H1 (cell line): ENCODE measurements around the gene AUH.

Experiments
- EZH2 ChIP-seq: fragments of 200-600 bp; sonication (generic); IDR thresholded peaks from 2 replicates; pipeline ENCODE4 v1.7.1; 2012; ENCODE audit warnings: low read depth, mild to moderate bottlenecking, moderate library complexity, low read length, inconsistent platforms; ENCODE audit not compliant: severe bottlenecking
- TEAD4 ChIP-seq: IDR thresholded peaks from 2 replicates; pipeline ENCODE4 v1.6.1; 2012; ENCODE audit warnings: low read depth, low read length, inconsistent platforms, mixed read lengths

DNA sequence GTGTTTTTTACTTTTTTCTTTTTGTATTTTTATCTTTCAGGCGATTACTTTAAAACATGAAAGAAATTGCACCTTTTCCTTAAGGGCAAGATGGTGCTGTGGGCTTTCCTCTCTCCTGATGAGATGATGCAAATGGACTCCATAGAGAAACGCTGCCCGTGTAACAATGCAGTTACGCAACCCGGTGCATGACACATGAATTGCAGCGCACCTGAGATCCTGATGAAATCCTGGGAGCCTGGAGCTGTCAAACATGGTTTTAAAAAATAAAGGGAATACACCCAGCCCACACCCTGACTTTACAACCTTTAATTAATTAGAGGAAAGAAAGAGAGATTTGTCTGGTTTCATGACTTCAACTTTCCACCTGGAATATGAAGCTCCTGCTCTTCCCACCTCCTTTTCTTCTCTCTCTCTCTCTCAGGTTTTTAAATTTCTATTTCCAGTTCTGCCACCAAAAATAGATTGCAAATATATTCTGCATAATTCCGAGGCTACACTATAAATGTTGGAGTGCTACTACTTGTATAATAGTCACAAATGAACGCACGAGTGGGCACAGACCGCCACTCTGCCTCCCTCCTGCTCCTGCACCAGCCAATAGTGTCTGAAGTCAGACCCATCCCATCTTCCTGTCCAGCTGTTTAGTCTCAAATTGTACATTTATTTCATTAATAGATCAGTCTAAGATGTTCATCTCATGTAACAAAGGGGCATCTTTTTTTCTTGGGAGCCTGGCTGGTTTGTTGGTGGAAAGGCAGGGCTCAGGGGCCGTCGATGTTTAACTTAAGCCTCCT lies 179.1 kb downstream of the AUH start:
- no peak for TF ChIP-seq EZH2
- no peak for TF ChIP-seq TEAD4
